GM12872 (cell line): Measurements from ENCODE around the gene CDHR2.

ENCODE experiments used
- CTCF ChIP-seq: IDR thresholded peaks from 3 replicates; pipeline ENCODE4 v1.5.1; 2011; ENCODE audit warnings: low read depth, mild to moderate bottlenecking, low read length, moderate library complexity; ENCODE audit not compliant: insufficient read depth

CDHR2 gene

GRCh38 chr5:176568657-176569056, 19.5 kb downstream of the CDHR2 start:
- no peak for TF ChIP-seq CTCF

- no peak for TF ChIP-seq CTCF
Observed at GRCh38 chr5:176570044-176570443, 20.9 kb downstream of the CDHR2 start.

- peak; percentile 93 for TF ChIP-seq CTCF
Observed at GRCh38 chr5:176573564-176574296, 24.6 kb downstream of the CDHR2 start.

GRCh38 chr5:176574297-176574591, 25.1 kb downstream of the CDHR2 start:
- TF ChIP-seq CTCF: no peak

GRCh38 chr5:176575066-176575465, 25.9 kb downstream of the CDHR2 start:
- no peak for TF ChIP-seq CTCF

- no peak for TF ChIP-seq CTCF
Observed at GRCh38 chr5:176575488-176576422, 26.6 kb downstream of the CDHR2 start.

GRCh38 chr5:176577312-176578176, 28.4 kb downstream of the CDHR2 start:
- TF ChIP-seq CTCF: no peak
